ENCODE data around the gene COBLL1.

Gene COBLL1

DNA sequence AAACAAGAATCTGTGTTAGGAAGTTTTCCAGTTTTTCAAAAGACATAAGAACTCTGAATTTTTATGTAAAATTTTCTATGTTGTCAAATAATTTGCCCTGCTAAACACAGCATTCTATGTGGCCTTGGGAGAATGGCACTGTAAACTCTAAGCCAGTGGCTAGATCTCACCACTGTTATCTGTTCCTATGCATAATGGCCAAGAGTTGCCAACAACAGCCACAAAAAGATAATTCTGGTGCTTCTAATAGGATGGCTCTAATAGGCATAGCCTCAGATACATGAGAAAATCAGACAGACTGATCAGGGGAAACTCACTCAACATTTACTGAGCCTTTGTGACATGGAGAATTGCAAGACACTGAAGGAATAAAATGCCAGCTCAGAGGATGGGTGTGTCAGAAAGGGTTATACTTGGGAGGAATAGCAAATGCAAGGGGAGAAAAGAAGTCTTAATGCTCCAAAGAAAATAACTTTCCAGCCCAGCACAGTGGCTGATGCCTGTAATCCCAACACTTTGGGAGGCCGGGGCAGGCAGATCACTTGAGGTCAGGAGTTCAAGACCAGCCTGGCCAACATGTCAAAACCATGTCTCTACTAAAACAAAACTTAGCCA, 63.7 kb downstream of the COBLL1 start:
- ChIA-PET CTCF (interaction anchor here (0.7 kb wide), 2 partner anchors 83 to 898 kb away, joined by 3 to 5 read pairs; no protein-coding TSS in a partner anchor), POLR2A (no interaction called here)
- TF ChIP-seq ZNF658 (tag by site-specific recombination; IDR thresholded peaks at IDR 0.05), result no peak
- no peak for TF ChIP-seq OVOL3 (tag by site-specific recombination; IDR thresholded peaks at IDR 0.05)
- no peak for TF ChIP-seq WT1 (tag by site-specific recombination; IDR thresholded peaks at IDR 0.05)
- no peak for TF ChIP-seq ZNF302 (tag by site-specific recombination; IDR thresholded peaks at IDR 0.05; ENCODE audit: low read depth)
- no peak for TF ChIP-seq ZNF544 (tag by site-specific recombination; IDR thresholded peaks at IDR 0.05)
- TF ChIP-seq, protein P1, sequence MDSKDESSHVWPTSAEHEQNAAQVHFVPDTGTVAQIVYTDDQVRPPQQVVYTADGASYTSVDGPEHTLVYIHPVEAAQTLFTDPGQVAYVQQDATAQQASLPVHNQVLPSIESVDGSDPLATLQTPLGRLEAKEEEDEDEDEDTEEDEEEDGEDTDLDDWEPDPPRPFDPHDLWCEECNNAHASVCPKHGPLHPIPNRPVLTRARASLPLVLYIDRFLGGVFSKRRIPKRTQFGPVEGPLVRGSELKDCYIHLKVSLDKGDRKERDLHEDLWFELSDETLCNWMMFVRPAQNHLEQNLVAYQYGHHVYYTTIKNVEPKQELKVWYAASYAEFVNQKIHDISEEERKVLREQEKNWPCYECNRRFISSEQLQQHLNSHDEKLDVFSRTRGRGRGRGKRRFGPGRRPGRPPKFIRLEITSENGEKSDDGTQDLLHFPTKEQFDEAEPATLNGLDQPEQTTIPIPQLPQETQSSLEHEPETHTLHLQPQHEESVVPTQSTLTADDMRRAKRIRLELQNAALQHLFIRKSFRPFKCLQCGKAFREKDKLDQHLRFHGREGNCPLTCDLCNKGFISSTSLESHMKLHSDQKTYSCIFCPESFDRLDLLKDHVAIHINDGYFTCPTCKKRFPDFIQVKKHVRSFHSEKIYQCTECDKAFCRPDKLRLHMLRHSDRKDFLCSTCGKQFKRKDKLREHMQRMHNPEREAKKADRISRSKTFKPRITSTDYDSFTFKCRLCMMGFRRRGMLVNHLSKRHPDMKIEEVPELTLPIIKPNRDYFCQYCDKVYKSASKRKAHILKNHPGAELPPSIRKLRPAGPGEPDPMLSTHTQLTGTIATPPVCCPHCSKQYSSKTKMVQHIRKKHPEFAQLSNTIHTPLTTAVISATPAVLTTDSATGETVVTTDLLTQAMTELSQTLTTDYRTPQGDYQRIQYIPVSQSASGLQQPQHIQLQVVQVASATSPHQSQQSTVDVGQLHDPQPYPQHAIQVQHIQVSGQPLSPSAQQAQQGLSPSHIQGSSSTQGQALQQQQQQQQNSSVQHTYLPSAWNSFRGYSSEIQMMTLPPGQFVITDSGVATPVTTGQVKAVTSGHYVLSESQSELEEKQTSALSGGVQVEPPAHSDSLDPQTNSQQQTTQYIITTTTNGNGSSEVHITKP (tag by site-specific recombination; IDR thresholded peaks at IDR 0.05), result no peak
- TF ChIP-seq, protein P2, sequence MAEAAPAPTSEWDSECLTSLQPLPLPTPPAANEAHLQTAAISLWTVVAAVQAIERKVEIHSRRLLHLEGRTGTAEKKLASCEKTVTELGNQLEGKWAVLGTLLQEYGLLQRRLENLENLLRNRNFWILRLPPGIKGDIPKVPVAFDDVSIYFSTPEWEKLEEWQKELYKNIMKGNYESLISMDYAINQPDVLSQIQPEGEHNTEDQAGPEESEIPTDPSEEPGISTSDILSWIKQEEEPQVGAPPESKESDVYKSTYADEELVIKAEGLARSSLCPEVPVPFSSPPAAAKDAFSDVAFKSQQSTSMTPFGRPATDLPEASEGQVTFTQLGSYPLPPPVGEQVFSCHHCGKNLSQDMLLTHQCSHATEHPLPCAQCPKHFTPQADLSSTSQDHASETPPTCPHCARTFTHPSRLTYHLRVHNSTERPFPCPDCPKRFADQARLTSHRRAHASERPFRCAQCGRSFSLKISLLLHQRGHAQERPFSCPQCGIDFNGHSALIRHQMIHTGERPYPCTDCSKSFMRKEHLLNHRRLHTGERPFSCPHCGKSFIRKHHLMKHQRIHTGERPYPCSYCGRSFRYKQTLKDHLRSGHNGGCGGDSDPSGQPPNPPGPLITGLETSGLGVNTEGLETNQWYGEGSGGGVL (tag by site-specific recombination; IDR thresholded peaks at IDR 0.05), result no peak
- TF ChIP-seq, protein P3, sequence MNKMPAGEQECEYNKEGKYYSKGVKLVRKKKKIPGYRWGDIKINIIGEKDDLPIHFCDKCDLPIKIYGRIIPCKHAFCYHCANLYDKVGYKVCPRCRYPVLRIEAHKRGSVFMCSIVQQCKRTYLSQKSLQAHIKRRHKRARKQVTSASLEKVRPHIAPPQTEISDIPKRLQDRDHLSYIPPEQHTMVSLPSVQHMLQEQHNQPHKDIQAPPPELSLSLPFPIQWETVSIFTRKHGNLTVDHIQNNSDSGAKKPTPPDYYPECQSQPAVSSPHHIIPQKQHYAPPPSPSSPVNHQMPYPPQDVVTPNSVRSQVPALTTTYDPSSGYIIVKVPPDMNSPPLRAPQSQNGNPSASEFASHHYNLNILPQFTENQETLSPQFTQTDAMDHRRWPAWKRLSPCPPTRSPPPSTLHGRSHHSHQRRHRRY (tag by site-specific recombination; IDR thresholded peaks at IDR 0.05), result no peak
- TF ChIP-seq ZFP69B (tag by site-specific recombination; IDR thresholded peaks at IDR 0.05), result no peak
- TF ChIP-seq OSR2 (tag by site-specific recombination; IDR thresholded peaks at IDR 0.05), result no peak
- TF ChIP-seq ZBTB7A (tag by site-specific recombination; IDR thresholded peaks at IDR 0.05; ENCODE audit: low read depth), result no peak
- TF ChIP-seq, protein P4, sequence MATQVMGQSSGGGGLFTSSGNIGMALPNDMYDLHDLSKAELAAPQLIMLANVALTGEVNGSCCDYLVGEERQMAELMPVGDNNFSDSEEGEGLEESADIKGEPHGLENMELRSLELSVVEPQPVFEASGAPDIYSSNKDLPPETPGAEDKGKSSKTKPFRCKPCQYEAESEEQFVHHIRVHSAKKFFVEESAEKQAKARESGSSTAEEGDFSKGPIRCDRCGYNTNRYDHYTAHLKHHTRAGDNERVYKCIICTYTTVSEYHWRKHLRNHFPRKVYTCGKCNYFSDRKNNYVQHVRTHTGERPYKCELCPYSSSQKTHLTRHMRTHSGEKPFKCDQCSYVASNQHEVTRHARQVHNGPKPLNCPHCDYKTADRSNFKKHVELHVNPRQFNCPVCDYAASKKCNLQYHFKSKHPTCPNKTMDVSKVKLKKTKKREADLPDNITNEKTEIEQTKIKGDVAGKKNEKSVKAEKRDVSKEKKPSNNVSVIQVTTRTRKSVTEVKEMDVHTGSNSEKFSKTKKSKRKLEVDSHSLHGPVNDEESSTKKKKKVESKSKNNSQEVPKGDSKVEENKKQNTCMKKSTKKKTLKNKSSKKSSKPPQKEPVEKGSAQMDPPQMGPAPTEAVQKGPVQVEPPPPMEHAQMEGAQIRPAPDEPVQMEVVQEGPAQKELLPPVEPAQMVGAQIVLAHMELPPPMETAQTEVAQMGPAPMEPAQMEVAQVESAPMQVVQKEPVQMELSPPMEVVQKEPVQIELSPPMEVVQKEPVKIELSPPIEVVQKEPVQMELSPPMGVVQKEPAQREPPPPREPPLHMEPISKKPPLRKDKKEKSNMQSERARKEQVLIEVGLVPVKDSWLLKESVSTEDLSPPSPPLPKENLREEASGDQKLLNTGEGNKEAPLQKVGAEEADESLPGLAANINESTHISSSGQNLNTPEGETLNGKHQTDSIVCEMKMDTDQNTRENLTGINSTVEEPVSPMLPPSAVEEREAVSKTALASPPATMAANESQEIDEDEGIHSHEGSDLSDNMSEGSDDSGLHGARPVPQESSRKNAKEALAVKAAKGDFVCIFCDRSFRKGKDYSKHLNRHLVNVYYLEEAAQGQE (tag by site-specific recombination; IDR thresholded peaks at IDR 0.05), result no peak
- no peak for TF ChIP-seq ZNF404 (tag by site-specific recombination; IDR thresholded peaks at IDR 0.05)
- no peak for TF ChIP-seq ZNF132 (tag by site-specific recombination; IDR thresholded peaks at IDR 0.05; ENCODE audit: borderline replicate concordance)
- TF ChIP-seq ZNF184 (tag by site-specific recombination; IDR thresholded peaks at IDR 0.05), result no peak
- no peak overlapping the region for H3K4me3 ChIP-seq (ENCODE audit: low read depth, low read length)
- H3K9me3 ChIP-seq (ENCODE audit: control insufficient read depth, insufficient read depth, low read depth, low read length), result no peaks in the 10 kb centered on the region
- H3K36me3 ChIP-seq (ENCODE audit: control insufficient read depth in 2 of 2, insufficient read depth in 1 of 2, low read length in 2 of 2), result no peaks in the 10 kb centered on the region
- H3K27ac ChIP-seq (ENCODE audit: extremely low read depth, low read depth, low read length), result no peak overlapping the region
- H3K4me1 ChIP-seq (ENCODE audit: control insufficient read depth, insufficient read depth, low read length), result peaks cover 20% of the 10 kb centered on the region

Data from HEK293 (cell line).